Fibroblast of the aortic adventitia (primary cell): ENCODE data around the gene ALG11. TPM values are rescaled to one million over a fixed set of nuclear protein-coding genes. Genes with fewer than 3 reads are reported as not detected.
"Not testable (repeated sequence)": the region's sequence is repeated elsewhere in the genome, so short reads cannot be mapped to it uniquely, and the experiment has no call there.

Source experiments
- DNase-seq: peaks from one replicate; pipeline ENCODE4 v3.0.0-alpha.2; 2010; ENCODE audit warnings: low read depth
- H3K4me3 ChIP-seq: 2 replicates; pipeline ENCODE4 v1.5.1; 2011; ENCODE audit warnings: low read depth, mild to moderate bottlenecking, control low read depth, low read length, moderate library complexity
- total RNA-seq: library from RNA; depleted of rRNA; stranded (reverse); fragments of >200 nt; gene quantifications from 2 replicates; pipeline ENCODE4 v1.2.3, GENCODE V29; 2012; ENCODE audit warnings: low replicate concordance
- TF ChIP-seq, protein P1 (sequence below): IDR thresholded peaks from 2 replicates; pipeline ENCODE4 v1.5.1; 2011; ENCODE audit warnings: mild to moderate bottlenecking, low read length, control low read depth, inconsistent platforms; ENCODE audit not compliant: insufficient read depth

The ALG11 gene
- total RNA-seq, 1 donor = 36.3 TPM

DNA sequence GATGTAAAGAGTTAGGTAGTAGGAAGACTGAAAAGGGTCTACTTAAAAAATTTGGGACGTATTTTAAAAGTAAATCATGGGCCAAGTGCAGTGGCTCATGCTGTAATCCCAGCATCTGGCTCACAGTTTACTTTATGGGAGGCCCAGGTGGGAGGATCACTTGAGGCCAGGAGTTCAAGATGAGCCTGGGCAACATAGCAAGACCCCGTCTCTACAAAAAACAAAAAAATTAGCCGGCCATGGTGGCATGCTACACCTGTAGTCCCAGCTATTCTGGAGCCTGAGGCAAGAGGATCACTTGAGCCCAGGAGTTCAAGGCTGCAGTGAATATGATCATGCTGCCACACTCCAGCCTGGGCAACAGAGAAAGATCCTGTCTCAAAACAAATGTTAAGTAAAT lies 35.3 kb downstream of the ALG11 start:
- TF ChIP-seq, protein P1, sequence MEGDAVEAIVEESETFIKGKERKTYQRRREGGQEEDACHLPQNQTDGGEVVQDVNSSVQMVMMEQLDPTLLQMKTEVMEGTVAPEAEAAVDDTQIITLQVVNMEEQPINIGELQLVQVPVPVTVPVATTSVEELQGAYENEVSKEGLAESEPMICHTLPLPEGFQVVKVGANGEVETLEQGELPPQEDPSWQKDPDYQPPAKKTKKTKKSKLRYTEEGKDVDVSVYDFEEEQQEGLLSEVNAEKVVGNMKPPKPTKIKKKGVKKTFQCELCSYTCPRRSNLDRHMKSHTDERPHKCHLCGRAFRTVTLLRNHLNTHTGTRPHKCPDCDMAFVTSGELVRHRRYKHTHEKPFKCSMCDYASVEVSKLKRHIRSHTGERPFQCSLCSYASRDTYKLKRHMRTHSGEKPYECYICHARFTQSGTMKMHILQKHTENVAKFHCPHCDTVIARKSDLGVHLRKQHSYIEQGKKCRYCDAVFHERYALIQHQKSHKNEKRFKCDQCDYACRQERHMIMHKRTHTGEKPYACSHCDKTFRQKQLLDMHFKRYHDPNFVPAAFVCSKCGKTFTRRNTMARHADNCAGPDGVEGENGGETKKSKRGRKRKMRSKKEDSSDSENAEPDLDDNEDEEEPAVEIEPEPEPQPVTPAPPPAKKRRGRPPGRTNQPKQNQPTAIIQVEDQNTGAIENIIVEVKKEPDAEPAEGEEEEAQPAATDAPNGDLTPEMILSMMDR = no peak
- no peak overlapping the region for H3K4me3 ChIP-seq
- no peak for DNase-seq

DNA sequence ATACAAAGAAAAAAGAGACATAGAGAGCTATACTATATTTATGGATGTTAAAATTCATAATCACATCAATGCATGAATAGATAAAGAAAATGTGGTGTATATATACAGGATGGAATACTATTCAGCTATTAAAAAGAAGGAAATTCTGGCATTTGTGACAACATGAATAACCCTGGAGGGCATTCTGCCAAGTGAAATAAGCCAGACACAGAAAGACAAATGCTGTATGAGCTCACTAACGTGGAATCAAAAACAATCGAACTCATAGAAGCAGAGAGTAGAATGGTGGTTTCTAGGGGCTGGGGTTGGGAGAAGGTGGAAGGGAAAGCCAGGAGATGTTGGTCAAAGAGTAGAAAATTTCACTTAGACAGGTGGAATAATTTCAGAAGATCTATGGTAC lies 36.3 kb downstream of the ALG11 start:
- H3K4me3 ChIP-seq = no peak overlapping the region
- DNase-seq = peak; percentile 23
- TF ChIP-seq, protein P1 = no peak

DNA sequence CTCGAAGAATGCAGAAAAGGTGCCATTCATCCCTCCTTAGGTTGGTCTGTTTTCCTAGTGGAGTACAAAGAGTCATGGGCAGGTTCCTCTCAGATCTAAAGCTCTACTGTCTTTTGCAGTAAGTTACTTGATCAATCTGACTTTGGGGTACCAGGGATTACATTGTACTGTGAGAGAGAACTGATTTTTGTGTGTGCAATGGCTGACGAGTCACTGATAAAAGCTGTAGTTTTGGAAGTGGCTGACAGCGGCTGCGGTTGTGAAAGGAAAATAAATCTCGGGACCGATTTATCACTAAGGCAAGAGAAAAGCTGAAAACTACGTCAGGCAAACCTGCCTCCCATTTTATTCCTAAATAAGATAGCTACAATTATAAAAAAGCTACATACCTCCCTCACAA lies 39.2 kb downstream of the ALG11 start:
- TF ChIP-seq, protein P1 = no peak

DNA sequence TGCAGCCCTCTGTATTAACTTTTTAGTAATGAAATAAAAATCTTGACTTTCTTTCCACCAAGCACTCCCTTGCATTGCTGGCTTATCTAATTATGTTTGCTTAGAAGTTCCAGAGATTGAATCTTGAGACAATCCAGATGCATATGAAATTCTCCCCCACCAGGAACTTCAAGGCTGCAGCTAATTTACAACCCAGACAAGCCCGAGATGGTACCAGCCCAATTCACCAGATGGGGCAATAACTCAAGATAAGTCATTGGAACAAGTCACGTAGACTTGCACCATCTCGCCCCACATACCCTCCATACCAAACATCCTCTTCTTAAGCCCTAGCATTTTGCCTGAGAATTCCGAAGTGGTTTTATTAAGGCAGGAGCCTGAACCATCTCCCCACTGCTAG lies 41.3 kb downstream of the ALG11 start:
- TF ChIP-seq, protein P1 = no peak
- DNase-seq = peak; percentile 34
- no peak overlapping the region for H3K4me3 ChIP-seq

More for the DNA sequence above, 39.2 kb downstream of the ALG11 start:
- H3K4me3 ChIP-seq = no peak overlapping the region
- DNase-seq = peak; percentile 4

DNA sequence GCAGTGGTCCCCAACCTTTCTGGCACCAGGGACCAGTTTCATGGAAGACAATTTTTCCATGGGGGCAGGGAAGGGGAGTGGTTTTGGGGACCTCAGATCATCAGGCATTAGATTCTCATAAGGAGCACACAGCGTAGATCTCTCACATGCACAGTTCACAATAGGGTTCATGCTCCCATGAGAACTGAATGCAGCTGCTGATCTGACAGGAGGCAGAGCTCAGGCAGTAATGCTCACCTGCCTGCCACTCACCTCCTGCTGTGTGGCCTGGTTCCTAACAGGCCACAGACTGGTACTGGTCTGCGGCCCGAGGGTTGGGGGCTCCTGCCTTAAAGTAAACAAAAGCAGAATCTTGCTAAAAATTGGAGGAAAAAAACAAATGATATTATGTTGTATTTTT lies 48.9 kb downstream of the ALG11 start:
- not testable (repeated sequence) for H3K4me3 ChIP-seq, DNase-seq

DNA sequence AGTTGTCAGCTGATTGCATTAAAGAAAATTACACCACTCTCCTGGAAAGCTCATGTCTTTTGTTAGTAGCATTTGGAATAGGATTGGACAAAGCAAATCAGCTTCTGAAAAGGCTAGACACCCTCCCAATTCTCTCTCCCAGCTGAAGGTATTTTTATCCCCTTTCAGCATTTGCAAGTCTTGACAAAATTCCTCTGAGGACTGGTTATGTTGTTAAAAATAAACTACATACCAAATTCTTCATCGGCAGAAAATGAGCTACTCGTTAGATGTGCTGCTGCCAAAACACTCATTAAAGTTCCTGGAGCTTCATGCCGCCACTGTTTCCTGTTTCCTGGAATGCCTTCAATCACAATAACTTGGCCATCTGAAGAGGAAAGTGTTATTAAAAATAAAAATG lies 49.4 kb downstream of the ALG11 start:
- no peak overlapping the region for H3K4me3 ChIP-seq
- TF ChIP-seq, protein P1 = no peak
- peak; percentile 35 for DNase-seq

DNA sequence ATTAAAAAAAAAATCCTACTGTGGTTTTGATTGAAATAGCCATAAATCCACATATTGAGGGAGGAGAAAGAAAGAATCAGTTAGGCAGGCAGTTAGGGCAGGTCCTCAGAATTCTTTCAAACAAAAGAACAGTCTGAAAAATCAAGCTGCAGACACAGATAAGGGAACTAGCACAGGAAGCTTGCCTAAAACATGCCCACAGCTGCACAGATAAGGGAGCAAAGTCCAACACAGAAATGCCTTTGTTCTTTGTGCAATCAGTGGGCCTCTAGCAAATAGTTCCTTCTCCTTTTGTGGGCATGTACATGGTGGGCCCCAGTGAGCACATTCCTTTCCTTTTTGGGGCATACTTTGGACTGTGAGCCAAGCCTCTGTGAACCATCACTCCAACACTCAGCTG lies 55.0 kb downstream of the ALG11 start:
- TF ChIP-seq, protein P1 = no peak
- DNase-seq = no peak

More for the DNA sequence above, 55.0 kb downstream of the ALG11 start:
- H3K4me3 ChIP-seq = no peak overlapping the region
